Transverse colon (tissue), 3 donors: ENCODE results near the gene CAMK1.

Experiments
- CTCF ChIP-seq, 5 experiments: fragments of 200-600 bp in 3 of 5; fragments of 450-650 bp in 2 of 5; sonication (generic) in 3 of 5; IDR thresholded peaks; 1 replicate in 2 of 5; 2 replicates in 3 of 5; pipeline ENCODE4 v1.5.1; 2016 to 2017; ENCODE audit warnings: antibody characterized with exemption in 5 of 5, inconsistent platforms in 3 of 5, mild to moderate bottlenecking in 2 of 5, moderate library complexity in 1 of 5
- POLR2A ChIP-seq: fragments of 450-650 bp; IDR thresholded peaks from one replicate; pipeline ENCODE4 v1.6.1; 2016; ENCODE audit warnings: antibody characterized with exemption, mild to moderate bottlenecking, moderate library complexity

GRCh38 chr3:9810433-9810770 is 40.7 kb upstream of the CAMK1 start:
- no peak for TF ChIP-seq POLR2A
- no peak for TF ChIP-seq CTCF (IDR thresholded peaks at IDR 0.05)
